A673 (cell line): ENCODE data around the gene MAGIX. TPM values are rescaled to one million over a fixed set of nuclear protein-coding genes. Genes with fewer than 3 reads are reported as not detected.

ENCODE experiments used
- BruUV-seq: library from RNA; stranded (reverse); fragments of 400-500 nt; replicated peaks from 2 replicates; lab custom pipeline; 2021; lab: Mats Ljungman, UMichigan
- CTCF ChIA-PET: fragments of 300-600 bp; sonication (Branson Sonifier 250); formaldehyde crosslinking; loops from one replicate; lab custom pipeline; 2022; ENCODE audit warnings: antibody characterized with exemption; lab: Charles Lee
- POLR2A ChIA-PET: fragments of 300-600 bp; sonication (Branson Sonifier 250); formaldehyde crosslinking; loops from one replicate; lab custom pipeline; 2022; ENCODE audit warnings: antibody characterized with exemption; ENCODE audit not compliant: low non-redundant PET; lab: Charles Lee
- DNase-seq: peaks from one replicate; pipeline ENCODE4 v3.0.0-alpha.2; 2015; ENCODE audit warnings: low spot score
- H3K27ac ChIP-seq: fragments of 200-600 bp; sonication (generic); 2 replicates; pipeline ENCODE4 v1.5.1; 2016; ENCODE audit warnings: mixed run types, low read depth, mild to moderate bottlenecking, mixed read lengths, antibody characterized with exemption, low read length; ENCODE audit not compliant: poor library complexity, severe bottlenecking
- H3K27me3 ChIP-seq: fragments of 200-600 bp; sonication (generic); replicated peaks from 2 replicates; pipeline ENCODE4 v1.6.1; 2017; ENCODE audit warnings: mixed run types, low read depth, mild to moderate bottlenecking, mixed read lengths, antibody characterized with exemption, low read length; ENCODE audit not compliant: insufficient read depth, poor library complexity
- H3K36me3 ChIP-seq: fragments of 200-600 bp; sonication (generic); 2 replicates; pipeline ENCODE4 v1.6.1; 2016; ENCODE audit warnings: mixed run types, mild to moderate bottlenecking, mixed read lengths, antibody characterized with exemption, low read length; ENCODE audit not compliant: insufficient read depth, poor library complexity, severe bottlenecking
- H3K4me1 ChIP-seq: fragments of 200-600 bp; sonication (generic); 2 replicates; pipeline ENCODE4 v1.6.1; 2017; ENCODE audit warnings: mixed run types, mild to moderate bottlenecking, mixed read lengths, antibody characterized with exemption, low read length; ENCODE audit not compliant: insufficient read depth, poor library complexity, severe bottlenecking
- H3K4me3 ChIP-seq: fragments of 200-600 bp; sonication (generic); 2 replicates; pipeline ENCODE4 v1.5.1; 2016; ENCODE audit warnings: low read depth, mixed run types, mild to moderate bottlenecking, mixed read lengths, low read length; ENCODE audit not compliant: poor library complexity, severe bottlenecking
- H3K9me3 ChIP-seq: fragments of 200-600 bp; sonication (generic); 2 replicates; pipeline ENCODE4 v1.6.1; 2016; ENCODE audit warnings: mixed run types, low read depth, mild to moderate bottlenecking, mixed read lengths, antibody characterized with exemption, low read length; ENCODE audit not compliant: poor library complexity, severe bottlenecking
- CTCF ChIP-seq: fragments of 300-800, 200-600 bp; sonication (generic); conservative IDR thresholded peaks from 2 replicates; pipeline ENCODE4 v1.5.1; 2017; ENCODE audit warnings: low read depth, mild to moderate bottlenecking, antibody characterized with exemption, low read length, moderate library complexity, mixed read lengths
- EZH2 ChIP-seq: fragments of 200-600 bp; sonication (generic); IDR thresholded peaks from 2 replicates; pipeline ENCODE4 v1.6.1; 2017; ENCODE audit warnings: borderline replicate concordance, low read depth, mild to moderate bottlenecking, mixed read lengths, antibody characterized with exemption, low read length; ENCODE audit not compliant: poor library complexity, severe bottlenecking
- intact Hi-C: fragments of 100-400 bp; cut with micrococcal nuclease; formaldehyde crosslinking; loops from one replicate; pipeline ENCODE4 v1.10.0; 2022; ENCODE audit not compliant: unreplicated experiment
- total RNA-seq: library from RNA; stranded (reverse); gene quantifications from 2 replicates; pipeline ENCODE4 v1.2.3, GENCODE V29; 2021

The MAGIX gene
- total RNA-seq, 1 experiment from 2014 or later: 1.1 TPM

GRCh38 chrX:49191574-49192011 lies 29.0 kb downstream of the MAGIX start:
- POLR2A ChIA-PET: interaction anchor here (0.7 to 1.0 kb wide), 2 partner anchors 77 to 90 kb away, joined by 4 read pairs; no protein-coding TSS in a partner anchor
- CTCF ChIA-PET: interaction anchor here (0.8 kb wide), 1 partner anchor 28 kb away, joined by 4 read pairs; no protein-coding TSS in a partner anchor
- intact Hi-C loops: loop anchor here (1.0 kb wide), 1 partner anchor 44 kb away; the partner anchor contains the start of gene CCDC22
- TSS peak; percentile 62 for BruUV-seq
- no peaks in the 10 kb centered on the region for H3K9me3 ChIP-seq
- no peaks in the 10 kb centered on the region for H3K4me1 ChIP-seq
- no peaks in the 10 kb centered on the region for H3K36me3 ChIP-seq
- TF ChIP-seq EZH2 (no peak), CTCF (no peak)
- H3K4me3 ChIP-seq: peak overlapping the region; percentile 61
- H3K27ac ChIP-seq: peak overlapping the region; percentile 83
- no peaks in the 10 kb centered on the region for H3K27me3 ChIP-seq
- peak; percentile 41 for DNase-seq

GRCh38 chrX:49192722-49193328 lies 30.3 kb downstream of the MAGIX start:
- Histone ChIP-seq H3K27me3 (no peaks in the 10 kb centered on the region), H3K36me3 (no peaks in the 10 kb centered on the region), H3K9me3 (no peaks in the 10 kb centered on the region), H3K4me1 (no peaks in the 10 kb centered on the region), H3K27ac (no peak overlapping the region), H3K4me3 (peak overlapping the region; percentile 61)
- ChIA-PET CTCF (interaction anchor here (1.4 kb wide), 1 partner anchor 9 kb away, joined by 4 read pairs; no protein-coding TSS in a partner anchor), POLR2A (no interaction called here)
- DNase-seq: peak; percentile 57
- intact Hi-C loops: no loop called here
- BruUV-seq: no TSS peak
- no peak for TF ChIP-seq EZH2
- TF ChIP-seq CTCF: peak; percentile 75

GRCh38 chrX:49193542-49193964 lies 31.0 kb downstream of the MAGIX start:
- no peaks in the 10 kb centered on the region for H3K4me1 ChIP-seq
- POLR2A ChIA-PET: no interaction called here
- TF ChIP-seq CTCF (no peak), EZH2 (no peak)
- no peak for DNase-seq
- no peaks in the 10 kb centered on the region for H3K9me3 ChIP-seq
- no peaks in the 10 kb centered on the region for H3K27me3 ChIP-seq
- no peak overlapping the region for H3K27ac ChIP-seq
- H3K36me3 ChIP-seq: no peaks in the 10 kb centered on the region
- intact Hi-C loops: no loop called here
- CTCF ChIA-PET: interaction anchor here (1.4 kb wide), 1 partner anchor 9 kb away, joined by 4 read pairs; no protein-coding TSS in a partner anchor
- BruUV-seq: no TSS peak
- no peak overlapping the region for H3K4me3 ChIP-seq
